ENCODE measurements around the gene DNAI1. TPM values are rescaled to one million over a fixed set of nuclear protein-coding genes. Genes with fewer than 3 reads are reported as not detected.

The DNAI1 gene
- polyA plus RNA-seq, 1 donor (not counting 4 experiments of a cell fraction or from before 2014, with no cell fraction given): 0.08 TPM

DNA sequence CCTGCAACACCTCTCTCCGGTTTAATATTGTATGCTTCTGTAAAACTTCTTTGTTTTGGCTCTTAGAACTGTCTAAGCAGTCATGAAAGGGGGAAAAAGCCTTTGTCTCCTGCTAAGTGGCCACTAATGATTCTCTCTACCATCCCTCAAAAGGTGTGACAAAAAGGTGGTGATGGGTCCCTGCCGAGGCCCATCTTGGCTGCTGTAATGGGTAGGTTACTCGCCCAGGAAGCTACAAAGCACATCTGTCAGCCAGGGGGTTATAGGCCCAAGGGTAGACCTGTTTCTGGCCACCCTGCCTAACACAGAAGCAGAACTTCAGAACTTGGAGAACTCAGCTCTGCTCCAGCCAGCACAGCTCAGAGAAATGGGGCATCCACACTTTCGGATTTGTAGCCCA lies 1.9 kb upstream of the DNAI1 start:
- no peak for TF ChIP-seq EZH2 (IDR thresholded peaks at IDR 0.05; ENCODE audit: low read length)
- TF ChIP-seq, protein P1, sequence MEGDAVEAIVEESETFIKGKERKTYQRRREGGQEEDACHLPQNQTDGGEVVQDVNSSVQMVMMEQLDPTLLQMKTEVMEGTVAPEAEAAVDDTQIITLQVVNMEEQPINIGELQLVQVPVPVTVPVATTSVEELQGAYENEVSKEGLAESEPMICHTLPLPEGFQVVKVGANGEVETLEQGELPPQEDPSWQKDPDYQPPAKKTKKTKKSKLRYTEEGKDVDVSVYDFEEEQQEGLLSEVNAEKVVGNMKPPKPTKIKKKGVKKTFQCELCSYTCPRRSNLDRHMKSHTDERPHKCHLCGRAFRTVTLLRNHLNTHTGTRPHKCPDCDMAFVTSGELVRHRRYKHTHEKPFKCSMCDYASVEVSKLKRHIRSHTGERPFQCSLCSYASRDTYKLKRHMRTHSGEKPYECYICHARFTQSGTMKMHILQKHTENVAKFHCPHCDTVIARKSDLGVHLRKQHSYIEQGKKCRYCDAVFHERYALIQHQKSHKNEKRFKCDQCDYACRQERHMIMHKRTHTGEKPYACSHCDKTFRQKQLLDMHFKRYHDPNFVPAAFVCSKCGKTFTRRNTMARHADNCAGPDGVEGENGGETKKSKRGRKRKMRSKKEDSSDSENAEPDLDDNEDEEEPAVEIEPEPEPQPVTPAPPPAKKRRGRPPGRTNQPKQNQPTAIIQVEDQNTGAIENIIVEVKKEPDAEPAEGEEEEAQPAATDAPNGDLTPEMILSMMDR (optimal IDR thresholded peaks at IDR 0.05 in 1 of 3, IDR thresholded peaks at IDR 0.05 in 1 of 3, conservative IDR thresholded peaks at IDR 0.05 in 1 of 3; ENCODE audit: extremely low read depth in 1 of 3, insufficient read depth in 2 of 3, low read length in 3 of 3): no peak
- dilution Hi-C loops (cut with MboI; ENCODE audit: extremely low pct_ligation_motif_present, low sequenced_read_pairs): no loop called here
- Histone ChIP-seq H3K36me3 (ENCODE audit: control insufficient read depth in 2 of 2, extremely low read depth in 1 of 2, insufficient read depth in 2 of 2, low read length in 2 of 2) (no peaks in the 10 kb centered on the region), H2AFZ (ENCODE audit: control insufficient read depth, low read length) (no peak overlapping the region), H3K9ac (ENCODE audit: control insufficient read depth, extremely low read depth, insufficient read depth, low read length) (peak overlapping the region; percentile 80), H3K79me2 (ENCODE audit: control insufficient read depth, insufficient read depth, low read length) (peaks cover 37% of the 10 kb centered on the region), H3K9me3 (ENCODE audit: control insufficient read depth, low read depth, low read length) (no peaks in the 10 kb centered on the region), H3K4me3 (ENCODE audit: control insufficient read depth in 2 of 3, extremely low read depth in 1 of 3, insufficient read depth in 2 of 3, low read depth in 1 of 3, low read length in 3 of 3) (peak overlapping the region; percentile 74 to 87 (median 86)), H3K27me3 (ENCODE audit: control insufficient read depth, extremely low read depth, insufficient read depth, low read length) (no peaks in the 10 kb centered on the region), H3K9me1 (ENCODE audit: control insufficient read depth, extremely low read depth, insufficient read depth, low read length) (peaks cover 3% of the 10 kb centered on the region), H3K4me1 (ENCODE audit: control insufficient read depth, extremely low read depth, insufficient read depth, low read length) (peaks cover 29% of the 10 kb centered on the region), H3K27ac (ENCODE audit: control insufficient read depth, insufficient read depth, low read length) (peak overlapping the region; percentile 0), H4K20me1 (ENCODE audit: control insufficient read depth, extremely low read depth, insufficient read depth, low read length) (peaks cover 7% of the 10 kb centered on the region), H3K4me2 (ENCODE audit: control insufficient read depth, extremely low read depth, insufficient read depth, low read depth, low read length) (peak overlapping the region; percentile 91)
- DNase-seq (ENCODE audit: low read depth, low spot score) (no peak), FAIRE-seq (no peak)

GRCh38 chr9:34457266-34458012 lies 1.2 kb upstream of the DNAI1 start:
- Histone ChIP-seq H3K27ac (ENCODE audit: control insufficient read depth, insufficient read depth, low read length) (peak overlapping the region; percentile 69), H3K4me1 (ENCODE audit: control insufficient read depth, extremely low read depth, insufficient read depth, low read length) (peaks cover 29% of the 10 kb centered on the region), H3K9me1 (ENCODE audit: control insufficient read depth, extremely low read depth, insufficient read depth, low read length) (peaks cover 3% of the 10 kb centered on the region), H3K9ac (ENCODE audit: control insufficient read depth, extremely low read depth, insufficient read depth, low read length) (peak overlapping the region; percentile 80), H3K4me3 (ENCODE audit: control insufficient read depth in 2 of 3, extremely low read depth in 1 of 3, insufficient read depth in 2 of 3, low read depth in 1 of 3, low read length in 3 of 3) (peak overlapping the region; percentile 74 to 87 (median 86)), H3K9me3 (ENCODE audit: control insufficient read depth, low read depth, low read length) (no peaks in the 10 kb centered on the region), H2AFZ (ENCODE audit: control insufficient read depth, low read length) (peak overlapping the region; percentile 72), H3K79me2 (ENCODE audit: control insufficient read depth, insufficient read depth, low read length) (peaks cover 33% of the 10 kb centered on the region), H3K27me3 (ENCODE audit: control insufficient read depth, extremely low read depth, insufficient read depth, low read length) (no peaks in the 10 kb centered on the region), H4K20me1 (ENCODE audit: control insufficient read depth, extremely low read depth, insufficient read depth, low read length) (peaks cover 4% of the 10 kb centered on the region), H3K36me3 (ENCODE audit: control insufficient read depth in 2 of 2, extremely low read depth in 1 of 2, insufficient read depth in 2 of 2, low read length in 2 of 2) (no peaks in the 10 kb centered on the region), H3K4me2 (ENCODE audit: control insufficient read depth, extremely low read depth, insufficient read depth, low read depth, low read length) (peak overlapping the region; percentile 91)
- dilution Hi-C loops (cut with MboI; ENCODE audit: extremely low pct_ligation_motif_present, low sequenced_read_pairs): no loop called here
- FAIRE-seq: no peak
- TF ChIP-seq, protein P1 (optimal IDR thresholded peaks at IDR 0.05 in 1 of 3, IDR thresholded peaks at IDR 0.05 in 1 of 3, conservative IDR thresholded peaks at IDR 0.05 in 1 of 3; ENCODE audit: extremely low read depth in 1 of 3, insufficient read depth in 2 of 3, low read length in 3 of 3): no peak
- no peak for TF ChIP-seq EZH2 (IDR thresholded peaks at IDR 0.05; ENCODE audit: low read length)
- DNase-seq (ENCODE audit: low read depth, low spot score): no peak
